WTC11 (cell line): Measurements from ENCODE around the gene BCLAF1.

ENCODE experiments used
- HMGXB4 ChIP-seq: sonication (generic); formaldehyde crosslinking; IDR thresholded peaks from 2 replicates; pipeline ENCODE4 v1.8.1; 2023; ENCODE audit warnings: mild to moderate bottlenecking, moderate library complexity, missing genetic modification reagents
- KAT7 ChIP-seq: sonication (generic); formaldehyde crosslinking; IDR thresholded peaks from 2 replicates; pipeline ENCODE4 v1.8.1; 2023; ENCODE audit warnings: missing genetic modification reagents, mild to moderate bottlenecking, borderline replicate concordance
- SMAD3 ChIP-seq: sonication (generic); formaldehyde crosslinking; IDR thresholded peaks from 2 replicates; pipeline ENCODE4 v1.8.0; 2022; ENCODE audit warnings: missing genetic modification reagents, mild to moderate bottlenecking, borderline replicate concordance
- SP1 ChIP-seq: sonication (generic); formaldehyde crosslinking; conservative IDR thresholded peaks from 2 replicates; pipeline ENCODE4 v1.8.1; 2022; ENCODE audit warnings: missing genetic modification reagents
- USF1 ChIP-seq: sonication (generic); formaldehyde crosslinking; IDR thresholded peaks from 2 replicates; pipeline ENCODE4 v1.8.0; 2022; ENCODE audit warnings: mild to moderate bottlenecking, missing genetic modification reagents
- ZNF121 ChIP-seq: sonication (generic); formaldehyde crosslinking; IDR thresholded peaks from 2 replicates; pipeline ENCODE4 v1.8.0; 2023; ENCODE audit warnings: missing genetic modification reagents
- ZNF219 ChIP-seq: sonication (generic); formaldehyde crosslinking; IDR thresholded peaks from 2 replicates; pipeline ENCODE4 v1.8.0; 2023; ENCODE audit warnings: missing genetic modification reagents, mild to moderate bottlenecking, borderline replicate concordance
- TF ChIP-seq, protein P1 (sequence below): fragments of 200-600 bp; IDR thresholded peaks from 2 replicates; pipeline ENCODE4 v1.8.0; 2022; ENCODE audit warnings: antibody characterized with exemption
- TF ChIP-seq, protein P2 (sequence below): sonication (generic); formaldehyde crosslinking; IDR thresholded peaks from 2 replicates; pipeline ENCODE4 v1.8.1; 2023; ENCODE audit warnings: mild to moderate bottlenecking, missing genetic modification reagents, moderate library complexity
- TF ChIP-seq, protein P3 (sequence below): sonication (generic); formaldehyde crosslinking; IDR thresholded peaks from 2 replicates; pipeline ENCODE4 v1.8.0; 2022; ENCODE audit warnings: mild to moderate bottlenecking, missing genetic modification reagents
- TF ChIP-seq, protein P4 (sequence below): sonication (generic); formaldehyde crosslinking; IDR thresholded peaks from 2 replicates; pipeline ENCODE4 v1.8.1; 2022; ENCODE audit warnings: low read depth, mild to moderate bottlenecking, moderate library complexity, missing genetic modification reagents, borderline replicate concordance

- no peak for TF ChIP-seq SP1 (CRISPR knock-in tag)
- TF ChIP-seq, protein P1, sequence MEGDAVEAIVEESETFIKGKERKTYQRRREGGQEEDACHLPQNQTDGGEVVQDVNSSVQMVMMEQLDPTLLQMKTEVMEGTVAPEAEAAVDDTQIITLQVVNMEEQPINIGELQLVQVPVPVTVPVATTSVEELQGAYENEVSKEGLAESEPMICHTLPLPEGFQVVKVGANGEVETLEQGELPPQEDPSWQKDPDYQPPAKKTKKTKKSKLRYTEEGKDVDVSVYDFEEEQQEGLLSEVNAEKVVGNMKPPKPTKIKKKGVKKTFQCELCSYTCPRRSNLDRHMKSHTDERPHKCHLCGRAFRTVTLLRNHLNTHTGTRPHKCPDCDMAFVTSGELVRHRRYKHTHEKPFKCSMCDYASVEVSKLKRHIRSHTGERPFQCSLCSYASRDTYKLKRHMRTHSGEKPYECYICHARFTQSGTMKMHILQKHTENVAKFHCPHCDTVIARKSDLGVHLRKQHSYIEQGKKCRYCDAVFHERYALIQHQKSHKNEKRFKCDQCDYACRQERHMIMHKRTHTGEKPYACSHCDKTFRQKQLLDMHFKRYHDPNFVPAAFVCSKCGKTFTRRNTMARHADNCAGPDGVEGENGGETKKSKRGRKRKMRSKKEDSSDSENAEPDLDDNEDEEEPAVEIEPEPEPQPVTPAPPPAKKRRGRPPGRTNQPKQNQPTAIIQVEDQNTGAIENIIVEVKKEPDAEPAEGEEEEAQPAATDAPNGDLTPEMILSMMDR = peak; percentile 40
- TF ChIP-seq, protein P2, sequence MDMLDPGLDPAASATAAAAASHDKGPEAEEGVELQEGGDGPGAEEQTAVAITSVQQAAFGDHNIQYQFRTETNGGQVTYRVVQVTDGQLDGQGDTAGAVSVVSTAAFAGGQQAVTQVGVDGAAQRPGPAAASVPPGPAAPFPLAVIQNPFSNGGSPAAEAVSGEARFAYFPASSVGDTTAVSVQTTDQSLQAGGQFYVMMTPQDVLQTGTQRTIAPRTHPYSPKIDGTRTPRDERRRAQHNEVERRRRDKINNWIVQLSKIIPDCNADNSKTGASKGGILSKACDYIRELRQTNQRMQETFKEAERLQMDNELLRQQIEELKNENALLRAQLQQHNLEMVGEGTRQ (CRISPR knock-in tag) = no peak
- TF ChIP-seq USF1 (CRISPR knock-in tag) = no peak
- TF ChIP-seq, protein P3, sequence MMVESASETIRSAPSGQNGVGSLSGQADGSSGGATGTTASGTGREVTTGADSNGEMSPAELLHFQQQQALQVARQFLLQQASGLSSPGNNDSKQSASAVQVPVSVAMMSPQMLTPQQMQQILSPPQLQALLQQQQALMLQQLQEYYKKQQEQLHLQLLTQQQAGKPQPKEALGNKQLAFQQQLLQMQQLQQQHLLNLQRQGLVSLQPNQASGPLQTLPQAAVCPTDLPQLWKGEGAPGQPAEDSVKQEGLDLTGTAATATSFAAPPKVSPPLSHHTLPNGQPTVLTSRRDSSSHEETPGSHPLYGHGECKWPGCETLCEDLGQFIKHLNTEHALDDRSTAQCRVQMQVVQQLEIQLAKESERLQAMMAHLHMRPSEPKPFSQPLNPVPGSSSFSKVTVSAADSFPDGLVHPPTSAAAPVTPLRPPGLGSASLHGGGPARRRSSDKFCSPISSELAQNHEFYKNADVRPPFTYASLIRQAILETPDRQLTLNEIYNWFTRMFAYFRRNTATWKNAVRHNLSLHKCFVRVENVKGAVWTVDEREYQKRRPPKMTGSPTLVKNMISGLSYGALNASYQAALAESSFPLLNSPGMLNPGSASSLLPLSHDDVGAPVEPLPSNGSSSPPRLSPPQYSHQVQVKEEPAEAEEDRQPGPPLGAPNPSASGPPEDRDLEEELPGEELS (CRISPR knock-in tag) = no peak
- TF ChIP-seq, protein P4, sequence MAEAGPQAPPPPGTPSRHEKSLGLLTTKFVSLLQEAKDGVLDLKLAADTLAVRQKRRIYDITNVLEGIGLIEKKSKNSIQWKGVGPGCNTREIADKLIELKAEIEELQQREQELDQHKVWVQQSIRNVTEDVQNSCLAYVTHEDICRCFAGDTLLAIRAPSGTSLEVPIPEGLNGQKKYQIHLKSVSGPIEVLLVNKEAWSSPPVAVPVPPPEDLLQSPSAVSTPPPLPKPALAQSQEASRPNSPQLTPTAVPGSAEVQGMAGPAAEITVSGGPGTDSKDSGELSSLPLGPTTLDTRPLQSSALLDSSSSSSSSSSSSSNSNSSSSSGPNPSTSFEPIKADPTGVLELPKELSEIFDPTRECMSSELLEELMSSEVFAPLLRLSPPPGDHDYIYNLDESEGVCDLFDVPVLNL = no peak
- TF ChIP-seq HMGXB4 (CRISPR knock-in tag) = no peak
- TF ChIP-seq KAT7 (CRISPR knock-in tag) = no peak
- no peak for TF ChIP-seq ZNF219
- TF ChIP-seq ZNF121 (CRISPR knock-in tag) = no peak
- TF ChIP-seq SMAD3 (CRISPR knock-in tag) = no peak
Observed at GRCh38 chr6:136317021-136317694, 27.5 kb upstream of the BCLAF1 start.
